ENCODE results near the gene MEMO1. TPM values are rescaled to one million over a fixed set of nuclear protein-coding genes. Genes with fewer than 3 reads are reported as not detected.

Gene MEMO1
- polyA plus RNA-seq, 1 donor (not counting 4 experiments of a cell fraction or from before 2014, with no cell fraction given), result 125 TPM

GRCh38 chr2:31999438-31999837 lies 11.4 kb downstream of the MEMO1 start:
- Histone ChIP-seq H3K4me3 (ENCODE audit: control insufficient read depth in 2 of 3, extremely low read depth in 1 of 3, insufficient read depth in 2 of 3, low read depth in 1 of 3, low read length in 3 of 3) (no peak overlapping the region), H3K4me2 (ENCODE audit: control insufficient read depth, extremely low read depth, insufficient read depth, low read depth, low read length) (no peak overlapping the region), H3K27ac (ENCODE audit: control insufficient read depth, insufficient read depth, low read length) (no peak overlapping the region), H3K36me3 (ENCODE audit: control insufficient read depth in 2 of 2, extremely low read depth in 1 of 2, insufficient read depth in 2 of 2, low read length in 2 of 2) (peaks cover 0 to 4% of the 10 kb centered on the region in 2 experiments), H3K9me1 (ENCODE audit: control insufficient read depth, extremely low read depth, insufficient read depth, low read length) (no peaks in the 10 kb centered on the region), H3K9ac (ENCODE audit: control insufficient read depth, extremely low read depth, insufficient read depth, low read length) (no peak overlapping the region), H3K79me2 (ENCODE audit: control insufficient read depth, insufficient read depth, low read length) (peaks cover 95% of the 10 kb centered on the region), H3K4me1 (ENCODE audit: control insufficient read depth, extremely low read depth, insufficient read depth, low read length) (peaks cover 23% of the 10 kb centered on the region), H3K27me3 (ENCODE audit: control insufficient read depth, extremely low read depth, insufficient read depth, low read length) (no peaks in the 10 kb centered on the region), H4K20me1 (ENCODE audit: control insufficient read depth, extremely low read depth, insufficient read depth, low read length) (peaks cover 3% of the 10 kb centered on the region), H3K9me3 (ENCODE audit: control insufficient read depth, low read depth, low read length) (no peaks in the 10 kb centered on the region), H2AFZ (ENCODE audit: control insufficient read depth, low read length) (no peak overlapping the region)
- dilution Hi-C loops (cut with MboI; ENCODE audit: extremely low pct_ligation_motif_present, low sequenced_read_pairs), result no loop called here
- no peak for DNase-seq (ENCODE audit: low read depth, low spot score)
- TF ChIP-seq CTCF (optimal IDR thresholded peaks at IDR 0.05 in 1 of 3, IDR thresholded peaks at IDR 0.05 in 1 of 3, conservative IDR thresholded peaks at IDR 0.05 in 1 of 3; ENCODE audit: extremely low read depth in 1 of 3, insufficient read depth in 2 of 3, low read length in 3 of 3) (no peak), EZH2 (IDR thresholded peaks at IDR 0.05; ENCODE audit: low read length) (no peak)
- no peak for FAIRE-seq

DNA sequence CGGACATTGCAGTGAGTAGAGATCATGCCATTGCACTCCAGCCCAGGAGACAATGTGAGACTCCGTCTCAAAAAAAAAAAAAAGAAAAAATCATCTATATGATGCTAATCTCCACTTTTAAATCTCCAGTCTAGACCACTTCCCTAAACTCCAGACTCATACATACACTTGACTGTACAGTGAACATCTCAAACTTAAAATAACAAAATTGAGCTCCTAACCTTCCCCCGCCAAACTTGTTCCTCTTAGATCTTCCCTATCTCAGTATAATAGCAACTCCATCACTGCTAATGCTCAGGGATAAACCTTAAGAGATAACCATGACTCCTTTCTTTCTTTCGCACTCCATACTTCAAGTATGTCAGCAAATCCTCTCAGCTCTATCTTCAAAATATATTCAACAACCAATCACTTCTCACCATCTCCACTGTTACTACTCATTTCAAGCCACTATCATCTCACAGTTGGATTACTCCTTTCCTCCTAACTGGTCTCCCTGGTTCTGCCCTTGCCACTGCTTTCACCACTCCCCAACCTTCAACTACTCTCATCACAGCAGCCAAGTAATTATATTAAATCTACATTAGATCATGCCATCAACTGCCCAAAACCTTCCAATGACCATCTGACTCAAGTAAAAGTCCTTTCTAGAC lies 12.0 kb downstream of the MEMO1 start:
- dilution Hi-C loops (cut with MboI; ENCODE audit: extremely low pct_ligation_motif_present, low sequenced_read_pairs), result no loop called here

More for the DNA sequence above, 12.0 kb downstream of the MEMO1 start:
- H3K27ac ChIP-seq (ENCODE audit: control insufficient read depth, insufficient read depth, low read length), result no peak overlapping the region
- no peak overlapping the region for H3K4me3 ChIP-seq (ENCODE audit: control insufficient read depth in 2 of 3, extremely low read depth in 1 of 3, insufficient read depth in 2 of 3, low read depth in 1 of 3, low read length in 3 of 3)
- peaks cover 0 to 4% of the 10 kb centered on the region in 2 experiments for H3K36me3 ChIP-seq (ENCODE audit: control insufficient read depth in 2 of 2, extremely low read depth in 1 of 2, insufficient read depth in 2 of 2, low read length in 2 of 2)
- no peaks in the 10 kb centered on the region for H3K27me3 ChIP-seq (ENCODE audit: control insufficient read depth, extremely low read depth, insufficient read depth, low read length)
- no peaks in the 10 kb centered on the region for H3K9me1 ChIP-seq (ENCODE audit: control insufficient read depth, extremely low read depth, insufficient read depth, low read length)
- TF ChIP-seq CTCF (optimal IDR thresholded peaks at IDR 0.05 in 1 of 3, IDR thresholded peaks at IDR 0.05 in 1 of 3, conservative IDR thresholded peaks at IDR 0.05 in 1 of 3; ENCODE audit: extremely low read depth in 1 of 3, insufficient read depth in 2 of 3, low read length in 3 of 3) (no peak), EZH2 (IDR thresholded peaks at IDR 0.05; ENCODE audit: low read length) (no peak)
- peaks cover 17% of the 10 kb centered on the region for H3K4me1 ChIP-seq (ENCODE audit: control insufficient read depth, extremely low read depth, insufficient read depth, low read length)
- H2AFZ ChIP-seq (ENCODE audit: control insufficient read depth, low read length), result no peak overlapping the region
- peaks cover 95% of the 10 kb centered on the region for H3K79me2 ChIP-seq (ENCODE audit: control insufficient read depth, insufficient read depth, low read length)
- H3K4me2 ChIP-seq (ENCODE audit: control insufficient read depth, extremely low read depth, insufficient read depth, low read depth, low read length), result no peak overlapping the region
- H3K9me3 ChIP-seq (ENCODE audit: control insufficient read depth, low read depth, low read length), result no peaks in the 10 kb centered on the region
- no peak for FAIRE-seq
- peaks cover 3% of the 10 kb centered on the region for H4K20me1 ChIP-seq (ENCODE audit: control insufficient read depth, extremely low read depth, insufficient read depth, low read length)
- DNase-seq (ENCODE audit: low read depth, low spot score), result no peak
- no peak overlapping the region for H3K9ac ChIP-seq (ENCODE audit: control insufficient read depth, extremely low read depth, insufficient read depth, low read length)

All from keratinocyte (primary cell).